ENCODE measurements around the gene RASGEF1B. TPM values are rescaled to one million over a fixed set of nuclear protein-coding genes. Genes with fewer than 3 reads are reported as not detected.

Gene RASGEF1B
- total RNA-seq, 1 donor from 2014 or later: 13.5 TPM

- Histone ChIP-seq H3K4me1 (no peaks in the 10 kb centered on the region), H3K9me3 (no peaks in the 10 kb centered on the region), H3K27ac (no peak overlapping the region), H3K27me3 (no peaks in the 10 kb centered on the region), H3K36me3 (no peaks in the 10 kb centered on the region), H3K4me3 (no peak overlapping the region)
- intact Hi-C loops (cut with DNase I): no loop called here
- no peak for TF ChIP-seq CTCF (IDR thresholded peaks at IDR 0.05)
- no peak for TF ChIP-seq POLR2AphosphoS5 (IDR thresholded peaks at IDR 0.05; ENCODE audit: insufficient read depth in 1 of 2, low read depth in 1 of 2)
- TF ChIP-seq POLR2A (IDR thresholded peaks at IDR 0.05): no peak
- no peak for DNase-seq (ENCODE audit: extremely low spot score in 2 of 2)
Measured at GRCh38 chr4:81498551-81499099, 26.9 kb upstream of the RASGEF1B start.

GRCh38 chr4:81498046-81498445, 26.3 kb upstream of the RASGEF1B start:
- Histone ChIP-seq H3K4me1 (no peaks in the 10 kb centered on the region), H3K36me3 (no peaks in the 10 kb centered on the region), H3K4me3 (no peak overlapping the region), H3K9me3 (no peaks in the 10 kb centered on the region), H3K27me3 (no peaks in the 10 kb centered on the region), H3K27ac (no peak overlapping the region)
- intact Hi-C loops (cut with DNase I): no loop called here
- no peak for DNase-seq (ENCODE audit: extremely low spot score in 2 of 2)
- no peak for TF ChIP-seq CTCF (IDR thresholded peaks at IDR 0.05)
- no peak for TF ChIP-seq POLR2AphosphoS5 (IDR thresholded peaks at IDR 0.05; ENCODE audit: insufficient read depth in 1 of 2, low read depth in 1 of 2)
- TF ChIP-seq POLR2A (IDR thresholded peaks at IDR 0.05): no peak

GRCh38 chr4:81495345-81495744, 23.6 kb upstream of the RASGEF1B start:
- intact Hi-C loops (cut with DNase I): no loop called here
- no peaks in the 10 kb centered on the region for H3K4me1 ChIP-seq
- TF ChIP-seq CTCF (IDR thresholded peaks at IDR 0.05) (no peak), POLR2AphosphoS5 (IDR thresholded peaks at IDR 0.05; ENCODE audit: insufficient read depth in 1 of 2, low read depth in 1 of 2) (no peak), POLR2A (IDR thresholded peaks at IDR 0.05) (no peak)
- H3K36me3 ChIP-seq: no peaks in the 10 kb centered on the region
- DNase-seq (ENCODE audit: extremely low spot score in 2 of 2): no peak
- no peak overlapping the region for H3K27ac ChIP-seq
- H3K27me3 ChIP-seq: no peaks in the 10 kb centered on the region
- H3K4me3 ChIP-seq: no peak overlapping the region
- no peaks in the 10 kb centered on the region for H3K9me3 ChIP-seq

- Histone ChIP-seq H3K9me3 (no peaks in the 10 kb centered on the region), H3K4me3 (no peak overlapping the region), H3K27ac (no peak overlapping the region), H3K4me1 (no peaks in the 10 kb centered on the region), H3K27me3 (no peaks in the 10 kb centered on the region), H3K36me3 (no peaks in the 10 kb centered on the region)
- no peak for DNase-seq (ENCODE audit: extremely low spot score in 2 of 2)
- TF ChIP-seq POLR2AphosphoS5 (IDR thresholded peaks at IDR 0.05; ENCODE audit: insufficient read depth in 1 of 2, low read depth in 1 of 2) (no peak), CTCF (IDR thresholded peaks at IDR 0.05) (no peak), POLR2A (IDR thresholded peaks at IDR 0.05) (no peak)
- intact Hi-C loops (cut with DNase I): no loop called here
Measured at GRCh38 chr4:81494031-81494431, 22.3 kb upstream of the RASGEF1B start.

GRCh38 chr4:81492606-81493230, 21.0 kb upstream of the RASGEF1B start:
- Histone ChIP-seq H3K27me3 (no peaks in the 10 kb centered on the region), H3K4me1 (no peaks in the 10 kb centered on the region), H3K4me3 (no peak overlapping the region), H3K27ac (no peak overlapping the region), H3K9me3 (no peaks in the 10 kb centered on the region), H3K36me3 (no peaks in the 10 kb centered on the region)
- DNase-seq (ENCODE audit: extremely low spot score in 2 of 2): no peak
- TF ChIP-seq POLR2A (IDR thresholded peaks at IDR 0.05): no peak
- no peak for TF ChIP-seq CTCF (IDR thresholded peaks at IDR 0.05)
- peak in 1 of 2 donors; percentile 9 for TF ChIP-seq POLR2AphosphoS5 (IDR thresholded peaks at IDR 0.05; ENCODE audit: insufficient read depth in 1 of 2, low read depth in 1 of 2)
- intact Hi-C loops (cut with DNase I): no loop called here

Data from vagina (tissue), 2 donors.